Stimulated activated CD8-positive, alpha-beta memory T cell treated with anti-CD3 and anti-CD28 coated beads, Interleukin-2, amount 100 ng/mL, for 1 hour (primary cell): ENCODE results near the gene OR2T10.
"Not testable (repeated sequence)": the region's sequence is repeated elsewhere in the genome, so short reads cannot be mapped to it uniquely, and the experiment has no call there.

ENCODE experiments used
- DNase-seq, 2 donors: peaks; one replicate each; pipeline ENCODE4 v3.0.0-alpha.2; 2020; ENCODE audit warnings: low read depth in 2 of 2

The OR2T10 gene

GRCh38 chr1:248596615-248597014, 885 bp downstream of the OR2T10 start:
- DNase-seq: no peak

- no peak for DNase-seq
Measured at GRCh38 chr1:248593226-248593625, 4.3 kb downstream of the OR2T10 start.

DNA sequence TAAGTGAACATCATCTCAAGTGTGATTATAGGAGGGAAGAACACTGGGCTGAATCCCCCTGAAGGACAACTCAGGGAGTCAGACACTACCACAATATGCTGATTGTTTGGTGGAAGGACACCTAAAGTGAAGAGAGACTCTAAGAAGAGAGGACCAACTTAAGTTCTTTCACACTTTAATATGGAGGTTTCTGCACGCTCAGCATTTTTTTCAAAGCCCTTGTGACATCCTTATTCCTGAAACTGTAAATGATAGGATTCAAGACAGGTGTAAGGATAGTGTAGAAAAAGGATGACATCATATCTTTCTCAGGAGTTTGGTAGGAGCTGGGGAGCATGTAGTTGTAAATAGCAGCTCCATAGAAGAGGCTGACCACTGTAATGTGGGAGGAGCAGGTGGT, 4.8 kb downstream of the OR2T10 start:
- DNase-seq: no peak

- DNase-seq: no peak
Measured at GRCh38 chr1:248590055-248590454, 7.4 kb downstream of the OR2T10 start.

DNA sequence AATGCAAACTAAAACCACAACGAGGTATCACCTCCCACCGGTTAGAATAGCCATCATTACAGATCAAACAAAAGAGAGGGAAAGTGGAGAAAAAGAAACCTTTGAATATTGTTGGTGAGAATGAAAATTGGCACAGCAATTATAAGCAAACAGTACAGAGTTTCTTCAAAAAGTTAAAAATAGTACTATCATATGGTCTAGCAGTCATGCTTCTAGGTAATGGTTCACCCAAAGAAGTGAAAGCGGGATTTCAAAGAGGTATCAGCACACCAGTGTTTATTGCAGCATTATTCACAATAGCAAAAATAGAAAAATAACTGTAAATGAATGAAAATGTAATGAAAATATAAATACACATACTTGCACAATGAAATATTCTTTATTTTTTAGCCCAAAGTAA, 8.2 kb downstream of the OR2T10 start:
- no peak for DNase-seq

DNA sequence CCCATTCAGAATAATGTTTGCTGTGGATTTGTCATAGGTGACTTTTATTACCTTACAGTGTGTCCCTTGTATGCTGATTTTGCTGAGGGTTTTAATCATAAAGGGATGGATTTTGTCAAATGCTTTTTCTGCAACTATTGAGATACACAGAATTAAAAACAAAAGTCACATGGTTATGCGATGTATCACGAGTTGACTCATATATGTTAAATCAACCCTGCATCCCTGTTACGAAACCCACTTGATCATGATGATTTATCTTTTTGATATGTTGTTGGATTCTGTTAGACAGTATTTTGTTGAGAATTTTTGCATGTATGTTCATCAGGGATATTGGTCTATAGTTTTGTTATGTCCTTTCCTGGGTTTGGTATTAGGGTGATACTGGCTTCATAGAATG, 12.2 kb downstream of the OR2T10 start:
- DNase-seq: no peak

DNA sequence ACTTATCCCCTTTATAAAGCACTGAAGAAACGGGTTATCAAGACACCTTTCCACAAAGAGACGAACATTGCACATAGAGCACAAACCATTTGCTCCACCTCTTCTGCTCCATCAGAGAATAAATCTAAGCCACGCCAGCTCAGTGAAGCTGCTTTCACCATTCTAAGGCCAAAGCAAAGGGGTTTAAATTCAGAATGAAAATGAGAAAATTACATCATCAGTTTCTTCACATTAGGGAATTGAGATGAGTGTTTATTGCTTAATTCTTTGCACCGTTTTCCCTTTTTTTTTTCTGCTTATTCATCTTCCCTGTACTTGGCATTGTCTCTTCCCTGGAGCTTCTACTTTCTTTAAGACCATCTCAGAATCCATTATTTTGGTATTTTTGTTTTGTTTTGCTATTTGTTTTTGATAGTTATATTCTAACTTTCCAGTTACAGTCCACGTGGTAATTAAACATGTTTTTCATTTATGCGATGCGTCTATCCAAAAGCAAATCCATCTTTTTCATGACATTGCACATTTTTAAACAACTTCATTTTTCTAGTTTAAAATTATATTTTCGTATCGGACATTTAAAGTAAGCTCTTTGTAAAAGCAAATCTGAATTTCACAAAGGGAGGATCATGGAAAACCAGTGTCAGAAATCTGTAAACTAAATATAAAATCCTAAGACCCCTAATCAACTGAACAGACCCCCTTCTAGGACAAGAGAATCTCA, 21.1 kb downstream of the OR2T10 start:
- no peak for DNase-seq

DNA sequence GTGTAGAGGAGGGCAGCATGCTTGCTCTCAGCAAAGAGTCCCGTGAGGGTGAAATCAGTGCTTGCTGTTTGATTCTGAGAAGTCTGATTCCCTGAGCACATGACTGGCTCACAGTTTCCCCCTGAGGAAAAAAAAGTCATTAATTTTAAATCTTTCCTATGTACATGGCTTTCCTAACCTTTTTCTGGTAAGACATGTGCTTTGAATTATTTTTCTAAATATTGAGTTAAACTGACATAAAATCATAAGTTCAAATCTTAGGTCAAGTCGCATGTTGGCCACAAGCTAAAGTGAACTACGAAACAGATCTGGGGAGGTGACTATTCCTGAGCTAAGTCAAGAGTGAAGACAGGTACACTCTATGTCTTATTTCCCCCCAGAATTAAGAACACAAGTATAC, 22.8 kb downstream of the OR2T10 start, which contains the start of gene OR2T34:
OR2T34 (minus strand) TSS at position 101 of the 400 bp plus-strand sequence; CDS start at position 101, 0 bp downstream.
- DNase-seq: not testable (repeated sequence)

- not testable (repeated sequence) for DNase-seq
Measured at GRCh38 chr1:248573856-248574255, 23.6 kb downstream of the OR2T10 start.

DNA sequence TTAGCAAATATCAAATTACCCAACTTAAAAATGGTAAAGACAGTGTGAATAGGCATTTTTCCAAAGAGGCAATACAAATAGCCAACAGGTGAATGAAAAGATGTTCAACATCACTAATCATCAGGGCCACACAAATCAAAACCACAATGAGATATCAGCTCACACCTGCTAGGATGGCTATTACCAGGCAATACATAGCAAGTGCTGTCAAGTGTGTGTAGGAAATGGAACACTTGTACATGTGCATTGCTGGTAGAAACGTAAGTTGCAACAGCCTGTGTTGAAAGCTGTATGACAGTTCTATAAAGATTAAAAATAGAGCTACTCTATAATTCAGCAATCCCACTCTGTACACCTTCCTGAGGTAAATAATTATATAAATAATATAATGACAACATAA, 25.5 kb downstream of the OR2T10 start:
- DNase-seq: not testable (repeated sequence)

- DNase-seq: not testable (repeated sequence)
Measured at GRCh38 chr1:248570811-248571210, 26.7 kb downstream of the OR2T10 start.

GRCh38 chr1:248569049-248569448, 28.5 kb downstream of the OR2T10 start:
- not testable (repeated sequence) for DNase-seq

GRCh38 chr1:248565530-248566373, 31.7 kb downstream of the OR2T10 start:
- DNase-seq: not testable (repeated sequence)

DNA sequence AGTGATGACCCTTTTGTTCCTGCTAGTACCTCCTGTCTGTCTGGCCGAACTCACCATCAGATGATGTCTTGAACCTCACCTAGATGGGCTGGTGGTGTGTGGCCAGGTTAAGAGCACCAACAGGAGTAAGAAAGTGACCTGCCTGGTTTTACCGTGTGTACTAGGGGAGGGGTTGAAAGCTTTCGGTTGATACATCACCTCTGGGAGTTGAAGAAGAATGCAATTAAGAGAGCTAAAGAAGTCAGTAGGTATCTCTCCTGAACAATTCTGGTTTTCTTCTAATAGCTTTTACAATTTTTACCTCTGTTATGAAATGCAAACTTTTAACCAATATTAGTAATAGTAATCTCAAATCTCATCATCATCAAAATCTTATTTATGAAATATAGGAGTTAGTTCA, 34.8 kb downstream of the OR2T10 start, which contains the start of gene OR2T29:
OR2T29 (minus strand) TSS at position 101 of the 400 bp plus-strand sequence. CDS start 3,281 bp downstream, outside the sequence.
- not testable (repeated sequence) for DNase-seq

DNA sequence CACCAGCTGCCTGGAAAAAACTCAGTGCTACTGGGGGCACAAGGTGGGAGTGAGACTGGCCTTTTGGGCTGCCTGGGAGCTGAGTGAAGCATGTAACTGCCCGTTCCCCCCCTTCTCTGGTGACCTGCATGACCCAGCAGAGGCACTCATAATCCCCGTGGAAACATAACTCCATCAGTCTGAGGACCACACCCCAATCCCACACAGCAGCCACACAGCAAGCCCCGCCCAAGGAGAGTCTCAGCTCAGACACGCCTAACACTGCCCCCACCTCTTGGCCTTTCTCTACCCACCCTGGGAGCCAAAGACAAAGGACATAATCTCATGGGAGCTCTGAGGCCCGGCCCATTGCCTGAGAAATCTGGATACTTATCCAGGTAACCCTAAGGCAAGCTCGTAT, 46.5 kb downstream of the OR2T10 start:
- not testable (repeated sequence) for DNase-seq

- DNase-seq: not testable (repeated sequence)
Measured at GRCh38 chr1:248547383-248547782, 50.1 kb downstream of the OR2T10 start.
